GM12878 (cell line): ENCODE results near the gene ZMAT3. TPM values are rescaled to one million over a fixed set of nuclear protein-coding genes. Genes with fewer than 3 reads are reported as not detected.

ENCODE experiments used
- ATAC-seq: fragments of 200-7000 bp; cut with Tn5 transposase; 3 replicates; pipeline ENCODE4 v1.9.1; 2020; ENCODE audit warnings: mild to moderate bottlenecking, moderate library complexity
- BruUV-seq: library from RNA; stranded (reverse); fragments of 400-500 nt; replicated peaks from 2 replicates; lab custom pipeline; 2021; lab: Mats Ljungman, UMichigan
- CTCF ChIA-PET: fragments of 300-600 bp; sonication (Branson Sonifier 250); formaldehyde crosslinking; extraction: SDS; loops from one replicate; lab custom pipeline; 2021; ENCODE audit warnings: inconsistent platforms; lab: Yijun Ruan, JAX
- POLR2A ChIA-PET: fragments of 350-600 bp; formaldehyde crosslinking; extraction: SDS; loops from one replicate; lab custom pipeline; 2021; ENCODE audit warnings: inconsistent platforms; lab: Charles Lee
- RAD21 ChIA-PET: fragments of 300-600 bp; sonication (Branson Sonifier 250); formaldehyde crosslinking; loops from one replicate; lab custom pipeline; 2023; ENCODE audit warnings: antibody characterized with exemption; ENCODE audit not compliant: unreplicated experiment; lab: Charles Lee
- SMC1A ChIA-PET: fragments of 300-600 bp; sonication (Branson Sonifier 250); formaldehyde crosslinking; loops from one replicate; lab custom pipeline; 2023; ENCODE audit not compliant: unreplicated experiment, uncharacterized antibody; lab: Charles Lee
- DNase-seq: peaks from one replicate; pipeline ENCODE4 v3.0.0-alpha.2; 2011; ENCODE audit warnings: low read depth, low spot score
- FAIRE-seq: peaks from 3 replicates; lab custom pipeline; 2011; peaks lifted over from hg19 to GRCh38; lab: Jason Lieb, UNC
- H2AFZ ChIP-seq: 2 replicates; pipeline ENCODE4 v1.6.0; 2011; ENCODE audit warnings: low read depth, low read length, control low read depth; ENCODE audit not compliant: control insufficient read depth
- H3K27ac ChIP-seq: 2 replicates; pipeline ENCODE4 v1.5.1; 2011; ENCODE audit warnings: control low read depth; ENCODE audit not compliant: control insufficient read depth, insufficient read depth
- H3K27me3 ChIP-seq, 2 experiments: replicated peaks in 1 of 2; 2 replicates each; pipeline versions ENCODE4 v1.6.0 to v1.6.1; 2011; ENCODE audit warnings: low read length in 1 of 2; ENCODE audit not compliant: control insufficient read depth in 2 of 2, insufficient read depth in 2 of 2
- H3K36me3 ChIP-seq, 2 experiments: 2 replicates each; pipeline ENCODE4 v1.5.1; 2011; ENCODE audit warnings: low read length in 1 of 2; ENCODE audit not compliant: control insufficient read depth in 2 of 2, insufficient read depth in 2 of 2
- H3K4me1 ChIP-seq: 2 replicates; pipeline ENCODE4 v1.6.1; 2011; ENCODE audit warnings: mild to moderate bottlenecking, low read length, moderate library complexity, mixed read lengths; ENCODE audit not compliant: control insufficient read depth, insufficient read depth
- H3K4me2 ChIP-seq: 2 replicates; pipeline ENCODE4 v1.6.0; 2011; ENCODE audit warnings: control low read depth; ENCODE audit not compliant: control insufficient read depth, insufficient read depth
- H3K4me3 ChIP-seq: fragments of 200-600 bp; sonication (generic); 2 replicates; pipeline ENCODE4 v1.5.1; 2016
- H3K79me2 ChIP-seq: 2 replicates; pipeline ENCODE4 v1.6.0; 2011; ENCODE audit warnings: low read length; ENCODE audit not compliant: control insufficient read depth, insufficient read depth
- H3K9ac ChIP-seq: 2 replicates; pipeline ENCODE4 v1.8.0; 2011; ENCODE audit warnings: low read length, control low read depth, mixed read lengths; ENCODE audit not compliant: control insufficient read depth, insufficient read depth
- H3K9me3 ChIP-seq: replicated peaks from 3 replicates; pipeline ENCODE4 v1.5.1; 2011; ENCODE audit warnings: mild to moderate bottlenecking, low read length; ENCODE audit not compliant: control insufficient read depth, insufficient read depth
- H4K20me1 ChIP-seq: 2 replicates; pipeline ENCODE4 v1.6.0; 2011; ENCODE audit not compliant: control insufficient read depth, insufficient read depth
- CREB1 ChIP-seq: IDR thresholded peaks from 2 replicates; pipeline ENCODE4 v1.6.1; 2012; ENCODE audit warnings: low read depth, mild to moderate bottlenecking, inconsistent platforms
- HSF1 ChIP-seq: fragments of 150-350 bp; IDR thresholded peaks from 2 replicates; pipeline ENCODE4 v1.6.1; 2014; ENCODE audit warnings: mild to moderate bottlenecking, low read depth, low read length
- KLF5 ChIP-seq: fragments of 450-650 bp; IDR thresholded peaks from 2 replicates; pipeline ENCODE4 v1.6.1; 2014; ENCODE audit warnings: mild to moderate bottlenecking; ENCODE audit not compliant: partially characterized antibody
- PKNOX1 ChIP-seq: fragments of 450-650 bp; IDR thresholded peaks from 2 replicates; pipeline ENCODE4 v1.6.1; 2016; ENCODE audit warnings: mild to moderate bottlenecking
- RUNX3 ChIP-seq: IDR thresholded peaks from 2 replicates; pipeline ENCODE4 v1.6.1; 2012; ENCODE audit warnings: low read length, inconsistent platforms
- WGBS: methylation state at CpG from one replicate; pipeline ENCODE4 v1.1.6; 2016; ENCODE audit warnings: low lambda C conversion rate; ENCODE audit not compliant: insufficient replicate concordance, insufficient coverage; ENCODE audit errors: missing lambda C conversion rate; 5-methylcytosine and 5-hydroxymethylcytosine counted together
- in situ Hi-C: fragments of 300-500 bp; cut with MboI; formaldehyde crosslinking; loops from 9 replicates; pipeline ENCODE4 v1.14.3; 2018; ENCODE audit warnings: mixed read lengths
- intact Hi-C: fragments of 100-400 bp; cut with micrococcal nuclease; formaldehyde crosslinking; loops from one replicate; pipeline ENCODE4 v1.14.2; 2022; ENCODE audit not compliant: unreplicated experiment
- polyA plus RNA-seq, 11 experiments: library from polyadenylated mRNA; depleted of rRNA in 4 of 11; unstranded in 6 of 11; stranded (reverse) in 5 of 11; fragments of >200 nt; fragmentation: Nextera tagmentation in 4 of 11; fragmentation: Illumina TruSeq in 1 of 11; extraction: Ambion mirVana in 4 of 11; extraction: Trizol in 1 of 11; gene quantifications; 1 replicate in 1 of 11; 2 replicates in 10 of 11; pipeline versions ENCODE4 v1.2.1 to v1.2.3, GENCODE V29; 2011 to 2016; ENCODE audit warnings: inconsistent platforms in 2 of 11, missing spikeins in 2 of 11, low read depth in 1 of 11
- total RNA-seq, 4 experiments: library from RNA; depleted of rRNA in 3 of 4; stranded (reverse); fragments of >200 nt in 3 of 4; fragmentation: Illumina TruSeq in 1 of 4; extraction: Trizol in 1 of 4; gene quantifications; 2 replicates each; pipeline versions ENCODE4 v1.2.1 to v1.2.3, GENCODE V29; 2013 to 2021

ZMAT3 gene
- total and polyA plus RNA-seq, 10 of the 15 experiments (the other 5 are each of a cell fraction or from before 2014, with no cell fraction given): 6.2 to 55.9 (median 25.8) TPM

- H3K9ac ChIP-seq: no peak overlapping the region
- TF ChIP-seq RUNX3 (0 out of 2 replicates have a peak, but pooled peaks have one; percentile 2), PKNOX1 (no peak)
- no peaks in the 10 kb centered on the region; the same call in 2 of the 3 replicates for H3K9me3 ChIP-seq
- peaks cover 3% of the 10 kb centered on the region; the same call in 1 of the 2 replicates for H3K4me1 ChIP-seq
- H2AFZ ChIP-seq: no peak overlapping the region
- no peaks in the 10 kb centered on the region for H3K36me3 ChIP-seq
- H4K20me1 ChIP-seq: no peaks in the 10 kb centered on the region
- H3K27ac ChIP-seq: no peak overlapping the region
- H3K4me3 ChIP-seq: no peak overlapping the region
- H3K27me3 ChIP-seq: no peaks in the 10 kb centered on the region
- WGBS: 0% methylated on average over 1 of the region's 1 CpG
- no peak for FAIRE-seq
- SMC1A ChIA-PET: interaction anchor here (0.8 to 5.2 kb wide), 9 partner anchors 9 to 213 kb away, joined by 3 to 32 read pairs (median 6); no protein-coding TSS in a partner anchor
- H3K79me2 ChIP-seq: no peaks in the 10 kb centered on the region
- H3K4me2 ChIP-seq: no peak overlapping the region
- POLR2A ChIA-PET: no interaction called here
- CTCF ChIA-PET: interaction anchor here (0.6 to 6.8 kb wide), 14 partner anchors 10 to 395 kb away, joined by 3 to 69 read pairs (median 6); no protein-coding TSS in a partner anchor
- RAD21 ChIA-PET: interaction anchor here (0.9 to 5.5 kb wide), 6 partner anchors 10 to 216 kb away, joined by 3 to 29 read pairs (median 4); no protein-coding TSS in a partner anchor
- intact Hi-C loops (loop anchor here (1.0 to 10.0 kb wide), 3 partner anchors 41 to 449 kb away; partner anchors contain the start of gene PIK3CA), in situ Hi-C loops (loop anchor here (10.0 kb wide), 1 partner anchor 209 kb away; no protein-coding TSS in a partner anchor)
- no peak for DNase-seq
- peak; percentile 69 for ATAC-seq
- no TSS peak for BruUV-seq
These were observed 34.3 kb upstream of the ZMAT3 start for GRCh38 chr3:179105881-179106280.

- POLR2A ChIA-PET: interaction anchor here (1.2 kb wide), 1 partner anchor 27 kb away, joined by 5 read pairs; no protein-coding TSS in a partner anchor
- Histone ChIP-seq H3K4me3 (no peak overlapping the region), H4K20me1 (no peaks in the 10 kb centered on the region), H3K27me3 (no peaks in the 10 kb centered on the region), H3K9ac (no peak overlapping the region), H3K4me1 (no peaks in the 10 kb centered on the region; the same call in 1 of the 2 replicates), H3K36me3 (no peaks in the 10 kb centered on the region), H3K9me3 (no peaks in the 10 kb centered on the region), H3K79me2 (no peaks in the 10 kb centered on the region), H3K27ac (no peak overlapping the region), H3K4me2 (no peak overlapping the region), H2AFZ (no peak overlapping the region)
- no TSS peak for BruUV-seq
- SMC1A ChIA-PET: interaction anchor here (0.9 to 2.9 kb wide), 5 partner anchors 18 to 214 kb away, joined by 3 to 11 read pairs (median 5); no protein-coding TSS in a partner anchor
- DNase-seq: no peak
- FAIRE-seq: no peak
- ATAC-seq: peak; percentile 17; the same call in 2 of the 3 replicates
- RAD21 ChIA-PET: interaction anchor here (0.9 kb wide), 1 partner anchor 31 kb away, joined by 3 read pairs; no protein-coding TSS in a partner anchor
- CTCF ChIA-PET: interaction anchor here (1.0 to 6.4 kb wide), 5 partner anchors 31 to 221 kb away, joined by 3 to 44 read pairs (median 17); no protein-coding TSS in a partner anchor
- in situ Hi-C loops (loop anchor here (10.0 kb wide), 1 partner anchor 214 kb away; no protein-coding TSS in a partner anchor), intact Hi-C loops (loop anchor here (10.0 kb wide), 1 partner anchor 454 kb away; no protein-coding TSS in a partner anchor)
- no peak for TF ChIP-seq KLF5
- TF ChIP-seq HSF1: no peak
- no peak for TF ChIP-seq CREB1
- TF ChIP-seq, all 136 proteins: peak for 0
These were observed 29.0 kb upstream of the ZMAT3 start for GRCh38 chr3:179100652-179101051.
